ENCODE measurements around the gene THAP11.

DNA sequence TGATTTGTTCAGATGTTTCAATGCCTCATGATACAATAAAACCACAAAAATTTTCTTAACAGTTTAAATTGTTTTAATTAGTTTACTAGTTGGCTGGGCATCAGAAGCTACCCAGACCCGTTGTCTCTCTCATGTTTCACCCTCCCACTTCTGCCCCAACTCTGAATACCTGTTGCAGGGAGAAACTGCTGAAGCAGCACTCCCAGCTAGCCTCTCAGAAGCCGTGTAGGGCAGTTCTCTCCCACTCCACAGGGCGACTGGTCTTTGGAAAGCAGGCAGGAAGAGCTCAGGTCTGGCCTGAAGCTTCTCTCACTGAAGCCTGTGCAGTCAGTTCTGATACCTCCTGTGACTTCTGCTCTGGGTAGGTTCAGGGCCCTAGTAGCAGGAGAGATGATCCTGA is 29.1 kb downstream of the THAP11 start:
- TF ChIP-seq CTCF (IDR thresholded peaks at IDR 0.05) = no peak
- TF ChIP-seq ESRRA (CRISPR knock-in tag; IDR thresholded peaks at IDR 0.05; ENCODE audit: borderline replicate concordance) = no peak
- no peak for TF ChIP-seq JUN (CRISPR knock-in tag; IDR thresholded peaks at IDR 0.05)
- TF ChIP-seq ZNF423 (CRISPR knock-in tag; IDR thresholded peaks at IDR 0.05) = no peak
